Fibroblast of pulmonary artery (primary cell): ENCODE data around the gene LAMC1.

Source experiments
- DNase-seq: peaks from one replicate; pipeline ENCODE4 v3.0.0-alpha.2; 2010; ENCODE audit warnings: low read depth
- H3K4me3 ChIP-seq: replicated peaks from 2 replicates; pipeline ENCODE4 v1.5.1; 2011; ENCODE audit warnings: low read depth, mild to moderate bottlenecking, control low read depth, low read length, moderate library complexity
- CTCF ChIP-seq: IDR thresholded peaks from 2 replicates; pipeline ENCODE4 v1.5.1; 2011; ENCODE audit warnings: mild to moderate bottlenecking, control low read depth, low read length, inconsistent platforms; ENCODE audit errors: missing control alignments

Gene LAMC1

DNA sequence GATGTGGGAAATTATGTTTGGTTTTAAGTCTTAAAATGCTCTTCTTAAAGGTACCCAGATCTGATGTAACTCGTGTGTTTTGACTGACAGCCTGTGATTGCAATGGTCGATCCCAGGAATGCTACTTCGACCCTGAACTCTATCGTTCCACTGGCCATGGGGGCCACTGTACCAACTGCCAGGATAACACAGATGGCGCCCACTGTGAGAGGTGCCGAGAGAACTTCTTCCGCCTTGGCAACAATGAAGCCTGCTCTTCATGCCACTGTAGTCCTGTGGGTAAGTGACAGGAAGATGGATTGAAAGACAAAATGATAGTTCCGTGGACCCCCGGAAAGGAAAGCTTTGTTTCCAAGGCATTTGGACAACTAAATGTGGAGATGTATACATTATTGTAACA lies 91.2 kb downstream of the LAMC1 start:
- DNase-seq: no peak
- no peak for TF ChIP-seq CTCF

GRCh38 chr1:183116416-183116815 lies 93.2 kb downstream of the LAMC1 start:
- DNase-seq: peak; percentile 72
- TF ChIP-seq CTCF: no peak
- H3K4me3 ChIP-seq: no peak overlapping the region

More for the DNA sequence above, 91.2 kb downstream of the LAMC1 start:
- H3K4me3 ChIP-seq: no peak overlapping the region

DNA sequence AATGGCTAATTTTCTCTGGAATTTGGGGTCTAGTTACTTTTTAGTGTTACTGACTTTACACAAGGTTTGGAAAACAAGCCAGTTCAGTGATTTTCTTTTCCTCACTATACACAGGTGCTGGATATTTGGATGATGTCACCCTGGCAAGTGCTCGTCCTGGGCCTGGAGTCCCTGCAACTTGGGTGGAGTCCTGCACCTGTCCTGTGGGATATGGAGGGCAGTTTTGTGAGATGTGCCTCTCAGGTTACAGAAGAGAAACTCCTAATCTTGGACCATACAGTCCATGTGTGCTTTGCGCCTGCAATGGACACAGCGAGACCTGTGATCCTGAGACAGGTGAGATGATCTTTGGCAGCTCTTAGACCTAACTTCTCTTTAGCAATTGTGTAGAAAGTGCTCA lies 98.4 kb downstream of the LAMC1 start:
- H3K4me3 ChIP-seq: no peak overlapping the region
- TF ChIP-seq CTCF: no peak
- no peak for DNase-seq

DNA sequence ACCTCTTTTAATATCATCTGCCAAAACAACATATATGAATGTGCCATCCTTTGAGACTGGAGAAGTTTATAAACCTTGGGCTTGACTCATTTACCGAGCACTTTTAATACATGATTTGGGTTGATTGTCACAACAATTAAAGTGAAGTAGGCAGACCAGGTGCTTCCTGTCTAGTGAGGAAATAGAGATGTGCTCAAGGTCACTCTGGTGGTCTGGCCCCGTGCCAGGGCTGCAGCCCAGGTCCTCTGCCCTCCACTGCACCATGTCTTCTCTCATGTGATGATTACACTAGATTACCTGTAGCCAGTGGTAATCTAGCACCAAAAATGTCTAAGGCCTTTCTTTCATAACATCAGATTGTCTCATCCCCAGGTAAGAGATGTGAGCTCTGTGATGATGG lies 101.0 kb downstream of the LAMC1 start:
- no peak overlapping the region for H3K4me3 ChIP-seq
- no peak for TF ChIP-seq CTCF
- peak; percentile 28 for DNase-seq

- TF ChIP-seq CTCF: no peak
- no peak for DNase-seq
- H3K4me3 ChIP-seq: no peak overlapping the region
Measured at GRCh38 chr1:183125279-183125999, 102.2 kb downstream of the LAMC1 start.

DNA sequence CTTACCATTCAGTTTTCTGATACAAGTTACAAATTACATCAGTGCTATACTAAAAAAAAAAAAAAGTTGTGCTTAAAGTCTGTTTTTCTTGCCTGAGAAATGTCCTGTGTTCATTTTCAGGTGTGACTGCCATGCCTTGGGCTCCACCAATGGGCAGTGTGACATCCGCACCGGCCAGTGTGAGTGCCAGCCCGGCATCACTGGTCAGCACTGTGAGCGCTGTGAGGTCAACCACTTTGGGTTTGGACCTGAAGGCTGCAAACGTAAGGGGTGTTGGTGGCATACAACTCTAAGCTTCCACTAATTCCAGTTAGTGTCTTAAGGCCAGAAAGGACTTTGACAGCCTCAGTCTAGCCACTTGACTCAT lies 102.8 kb downstream of the LAMC1 start:
- no peak for DNase-seq
- no peak overlapping the region for H3K4me3 ChIP-seq
- no peak for TF ChIP-seq CTCF

DNA sequence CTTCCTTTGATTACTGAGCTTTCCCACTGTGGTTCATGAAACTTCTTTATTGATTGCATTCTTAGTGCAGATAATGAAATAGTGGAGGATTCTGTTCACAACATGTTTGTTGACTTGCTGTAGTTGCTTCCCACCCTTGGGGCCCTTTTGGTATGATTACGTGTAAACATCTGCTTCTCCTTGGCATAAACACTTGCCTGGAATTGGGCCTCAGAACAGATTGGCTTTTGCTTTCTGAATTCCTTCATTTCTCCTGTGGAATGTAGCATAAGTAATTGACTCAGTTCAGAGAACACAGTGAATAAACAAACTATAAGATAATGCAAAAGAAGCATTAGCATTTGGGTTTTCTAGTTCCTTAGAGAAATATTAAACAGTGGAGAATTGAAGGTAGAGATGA lies 103.3 kb downstream of the LAMC1 start:
- no peak for TF ChIP-seq CTCF
- no peak overlapping the region for H3K4me3 ChIP-seq
- DNase-seq: peak; percentile 34
